NCI-H2081 (cell line): ENCODE results near the gene VILL.
"Not testable (repeated sequence)": the region's sequence is repeated elsewhere in the genome, so short reads cannot be mapped to it uniquely, and the experiment has no call there.

Source experiments
- DNase-seq, 2 experiments: peaks; one replicate each; lab custom pipeline; 2025; lab: John Stamatoyannopoulos, UW

Gene VILL

DNA sequence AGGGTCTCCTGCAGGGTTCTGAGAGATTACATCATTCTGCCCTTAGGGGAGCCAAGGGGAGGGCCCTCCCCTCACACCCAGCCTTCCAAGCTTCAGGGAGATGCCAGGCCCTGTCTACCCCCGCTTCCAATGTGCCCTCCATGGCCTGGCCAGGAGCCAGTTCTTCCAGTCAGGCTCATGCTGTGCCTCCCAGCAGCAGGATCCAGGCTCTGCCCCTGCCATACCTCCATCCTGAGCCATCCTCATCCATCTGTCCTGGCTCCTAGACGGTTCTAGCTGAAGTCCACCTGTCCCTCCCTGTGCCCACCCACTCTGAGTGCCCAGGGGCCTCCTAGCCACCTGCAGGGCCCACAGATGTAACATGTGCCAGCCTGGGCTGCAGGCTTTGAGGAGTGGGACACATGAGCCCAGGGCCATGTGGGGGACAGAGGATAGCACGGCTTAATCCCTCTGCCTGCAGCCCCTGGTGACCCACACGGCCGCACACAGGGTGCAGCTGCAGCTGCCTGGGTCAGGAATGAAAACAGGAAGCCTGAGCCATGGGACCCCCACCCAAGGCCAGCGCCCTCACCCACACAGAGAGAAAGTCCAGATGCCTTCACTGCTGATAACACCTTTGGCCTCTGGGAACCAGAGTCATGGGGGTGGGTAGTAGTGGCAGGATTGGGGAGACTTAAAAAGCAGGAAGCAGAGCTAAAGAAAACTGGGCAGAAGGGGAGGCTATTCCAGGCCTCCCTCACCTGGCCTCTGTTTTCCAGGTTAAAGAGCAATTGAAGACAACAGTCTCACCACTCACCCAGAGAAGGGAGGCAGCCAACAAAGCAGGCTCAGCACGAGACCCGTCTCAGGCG lies 27.1 kb downstream of the VILL start:
- no peak for DNase-seq

GRCh38 chr3:38018296-38019266 lies 28.0 kb downstream of the VILL start:
- DNase-seq: no peak

DNA sequence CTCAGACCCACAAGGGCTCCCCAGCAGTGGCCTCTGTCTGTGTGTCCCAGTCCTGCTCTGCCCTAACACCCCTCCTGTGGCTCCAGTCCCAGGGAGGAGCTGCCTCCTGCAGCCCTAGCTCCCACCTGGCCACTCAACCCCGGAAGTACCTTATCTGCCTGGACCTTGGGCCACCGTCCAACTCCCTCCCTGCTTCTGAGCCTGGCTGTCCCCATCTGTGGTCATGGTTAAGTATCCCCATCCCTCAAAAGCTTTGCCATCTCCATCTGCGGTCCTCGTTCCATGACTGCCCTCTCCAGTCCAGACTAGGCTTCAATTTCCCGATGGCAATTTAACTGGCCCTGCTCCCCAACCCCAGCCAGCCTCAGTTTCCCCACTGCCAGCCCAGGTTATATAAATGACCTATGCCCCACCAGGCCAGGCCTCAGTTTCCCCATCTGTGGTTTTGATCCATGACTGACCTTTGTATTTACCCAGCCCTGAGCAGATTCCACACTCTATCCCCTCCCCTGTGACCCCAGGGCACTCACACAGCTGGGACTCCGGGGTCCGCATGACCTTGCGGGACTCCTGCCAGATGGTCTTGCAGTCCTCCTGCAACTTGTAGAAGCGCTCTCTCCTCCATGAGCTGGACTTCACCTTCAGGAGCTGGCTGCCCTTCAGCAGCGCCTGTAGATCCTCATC lies 29.2 kb downstream of the VILL start:
- DNase-seq: no peak

DNA sequence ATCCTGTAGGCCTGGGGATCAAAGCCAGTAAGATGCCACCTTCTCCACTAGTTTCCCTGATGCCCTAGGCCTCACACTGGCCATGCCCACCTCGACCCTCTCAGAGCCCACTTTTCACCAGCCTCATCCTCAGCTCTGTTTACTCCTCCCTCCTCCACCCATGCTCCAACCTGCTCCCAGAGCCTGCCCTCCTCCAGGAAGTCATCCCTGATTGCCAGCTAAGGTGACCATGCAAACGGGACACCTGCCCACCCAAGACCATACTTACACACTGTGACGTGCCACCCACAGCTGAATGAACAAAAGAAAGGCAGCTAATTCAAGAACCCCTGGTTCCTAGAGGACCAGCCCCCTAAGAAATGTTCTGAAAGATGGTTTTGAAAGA lies 29.7 kb downstream of the VILL start:
- no peak for DNase-seq

- DNase-seq: no peak
These were observed 30.6 kb downstream of the VILL start for GRCh38 chr3:38021196-38021595.

DNA sequence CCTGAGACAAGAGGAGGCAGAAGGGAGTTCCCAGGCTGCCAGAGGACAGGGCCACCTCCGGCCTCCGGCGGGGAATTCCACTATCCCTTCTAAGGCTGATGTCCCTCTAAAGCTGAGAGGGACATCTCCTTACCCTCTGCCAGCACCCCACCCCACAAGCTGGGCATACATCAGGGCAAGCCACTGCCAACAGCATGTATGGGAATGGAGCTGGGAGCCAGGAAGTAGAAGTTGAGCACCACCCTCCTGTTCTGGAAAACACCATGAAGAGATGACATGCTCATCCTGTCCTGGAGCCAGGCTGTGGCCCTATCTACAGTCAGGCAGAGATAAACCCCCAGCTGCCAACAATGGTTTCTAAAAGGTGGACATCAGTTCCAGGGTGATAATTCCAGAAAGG lies 31.7 kb downstream of the VILL start:
- DNase-seq: no peak

- no peak for DNase-seq
These were observed 32.5 kb downstream of the VILL start for GRCh38 chr3:38022896-38023709.

- DNase-seq: no peak
These were observed 36.3 kb downstream of the VILL start for GRCh38 chr3:38026856-38027255.

DNA sequence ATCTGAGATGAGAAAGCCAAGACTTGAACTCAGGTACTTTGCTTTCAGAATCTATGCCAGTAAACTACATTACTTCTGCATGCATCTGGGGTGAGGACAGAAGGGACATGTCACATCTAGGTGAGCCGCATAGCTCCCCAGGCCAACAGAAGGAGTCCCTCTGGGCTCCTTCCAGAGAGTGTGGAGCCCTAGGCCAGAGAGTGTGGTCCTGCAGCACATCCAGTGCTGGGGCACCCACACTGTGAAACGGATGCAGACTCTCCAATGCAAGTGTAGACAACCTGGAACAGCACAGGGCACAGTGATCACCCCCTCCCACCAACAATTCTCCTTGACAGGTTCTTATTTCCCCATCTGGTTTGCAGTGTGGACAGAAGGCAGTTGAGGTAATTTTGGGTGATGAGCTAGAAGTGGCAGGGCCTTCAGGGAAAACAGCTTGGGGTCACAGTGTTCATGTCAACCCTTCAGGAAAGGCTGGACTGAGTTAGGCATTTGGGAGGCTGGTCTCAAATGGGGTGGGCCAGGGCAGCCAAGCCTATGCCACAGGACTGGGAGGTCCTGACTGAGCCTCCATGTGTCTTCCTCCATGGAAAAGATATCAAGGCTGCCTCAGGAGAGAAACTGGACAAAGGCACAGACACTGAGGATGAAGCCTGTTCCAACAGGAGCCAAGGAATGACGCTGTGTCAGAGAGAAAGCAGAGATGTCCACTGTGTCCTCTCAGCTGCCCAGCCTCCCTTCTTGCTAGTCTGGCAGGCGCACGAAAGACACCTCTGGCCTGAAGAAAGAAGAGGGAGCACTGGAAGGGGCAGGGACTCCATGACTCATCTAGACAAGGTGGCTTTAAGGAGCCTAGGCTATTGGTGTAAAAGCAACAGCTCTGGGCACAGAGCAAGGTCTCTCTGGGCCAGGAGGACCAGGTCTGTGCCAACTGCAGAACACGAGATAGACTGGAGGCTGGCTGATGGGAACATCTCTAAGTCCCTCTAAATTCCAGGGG lies 37.2 kb downstream of the VILL start:
- no peak for DNase-seq

- no peak for DNase-seq
These were observed 38.2 kb downstream of the VILL start for GRCh38 chr3:38028621-38029361.

GRCh38 chr3:38029400-38030125 lies 39.0 kb downstream of the VILL start, which contains the start of gene PLCD1:
PLCD1 (minus strand) TSS chr3:38029642; CDS start chr3:38029539, 103 bp downstream.
- DNase-seq: no peak

DNA sequence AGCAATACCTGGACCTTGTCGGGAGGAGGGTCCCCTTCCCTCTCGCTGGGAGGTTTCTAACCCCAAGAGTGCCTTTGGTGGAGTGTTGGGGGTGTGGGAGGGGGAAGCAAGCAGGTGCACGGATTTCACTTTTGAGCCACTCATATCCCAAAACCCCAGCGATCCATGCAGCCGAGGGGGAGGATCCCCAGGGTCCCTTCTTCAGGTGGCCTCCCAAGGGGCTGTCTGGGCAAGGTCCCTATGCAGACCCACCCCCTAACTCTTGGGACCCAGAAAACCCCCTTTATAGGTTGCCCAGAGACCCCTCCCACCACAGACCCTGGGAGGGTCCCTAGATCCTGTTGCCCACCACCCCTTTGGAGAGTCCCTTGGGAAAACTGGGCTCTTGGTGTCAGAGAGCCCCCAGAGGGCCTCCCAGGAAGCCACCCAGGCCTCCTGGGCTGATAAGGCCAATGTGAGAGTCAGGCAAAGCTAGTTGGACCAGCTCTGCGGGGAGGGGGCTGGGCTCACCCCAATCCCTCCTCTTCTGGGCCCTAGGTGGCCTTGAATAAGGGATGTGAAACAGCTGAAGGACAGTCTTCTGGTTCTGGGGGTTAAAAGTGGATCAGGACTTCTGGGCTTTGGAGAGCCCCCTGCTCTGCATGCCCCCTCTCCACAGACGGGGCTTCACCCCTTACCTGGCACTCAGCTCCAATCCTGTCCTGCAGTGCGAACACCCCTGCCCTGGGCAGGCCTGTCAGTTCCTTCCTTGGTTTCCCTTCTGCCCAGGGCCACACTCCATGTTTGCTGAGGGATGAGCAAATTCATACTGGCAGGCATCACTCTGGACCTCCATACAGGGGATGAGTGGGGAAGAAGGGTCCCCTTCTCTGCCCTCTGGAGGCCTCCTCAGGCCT lies 39.8 kb downstream of the VILL start:
- no peak for DNase-seq

DNA sequence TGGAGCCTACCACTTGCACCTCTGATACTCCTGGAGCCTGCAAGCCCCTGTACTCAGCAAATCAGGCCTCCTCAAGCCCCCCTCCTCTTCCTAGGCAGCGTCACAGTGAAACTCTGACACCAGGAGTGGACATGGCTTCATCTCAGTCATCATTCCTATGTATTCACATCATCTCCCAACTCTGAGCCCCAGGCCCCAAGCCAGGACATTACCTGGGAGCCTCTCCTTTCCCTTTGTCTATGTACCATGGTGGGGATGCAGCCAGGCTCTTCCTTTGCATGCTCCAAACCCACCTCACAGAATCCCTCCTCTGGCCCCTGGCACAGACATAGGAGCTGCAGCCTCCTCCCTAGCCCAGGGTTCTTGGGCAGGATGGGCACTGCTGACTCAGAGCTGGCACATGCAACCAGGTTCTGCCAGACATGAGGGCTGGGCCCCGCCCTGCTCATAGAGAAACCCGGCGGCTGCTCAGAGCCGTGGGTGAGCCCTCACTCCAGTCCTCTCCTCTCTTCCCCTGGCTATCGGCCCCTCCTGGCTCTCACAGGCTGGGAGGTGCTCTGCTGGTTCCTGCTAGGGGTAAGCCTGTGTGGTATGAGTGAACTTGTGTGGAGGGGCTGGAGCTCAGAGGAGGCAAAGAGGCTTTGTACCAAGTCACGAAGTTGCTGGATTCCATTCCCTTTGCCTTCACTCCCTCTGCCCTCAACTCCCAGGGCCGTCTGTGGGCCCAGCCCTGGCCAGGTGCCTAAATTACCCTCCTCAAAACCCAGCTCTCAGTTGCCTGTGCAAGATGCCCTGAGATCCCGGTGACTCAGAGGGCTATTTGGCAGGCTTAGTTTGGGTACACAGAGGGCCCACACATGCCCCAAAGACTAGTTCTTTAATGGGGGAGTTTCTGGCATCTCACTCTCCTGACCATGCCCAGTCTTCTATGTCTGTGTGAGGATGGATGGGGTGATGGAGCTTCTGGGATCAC lies 40.7 kb downstream of the VILL start:
- no peak for DNase-seq

- DNase-seq: no peak
These were observed 41.8 kb downstream of the VILL start for GRCh38 chr3:38032328-38032865.

DNA sequence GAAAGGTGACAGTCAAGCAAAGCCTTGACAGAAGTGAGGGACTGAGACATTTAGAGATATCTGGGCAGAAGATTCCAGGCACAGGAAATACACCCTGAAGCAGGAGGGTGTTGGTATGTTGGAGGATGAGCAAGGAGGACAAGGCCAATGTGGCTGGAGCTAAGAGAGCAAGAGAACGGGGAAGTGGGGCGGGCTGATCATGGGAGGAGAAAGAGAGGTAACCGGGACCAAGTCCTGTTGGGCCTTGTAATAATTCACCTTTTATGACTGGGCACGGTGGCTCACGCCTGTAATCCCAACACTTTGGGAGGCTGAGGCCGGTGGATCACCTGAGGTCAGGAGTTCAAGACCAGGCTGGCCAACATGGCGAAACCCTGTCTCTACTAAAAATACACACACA lies 43.0 kb downstream of the VILL start:
- DNase-seq: not testable (repeated sequence)

- DNase-seq: not testable (repeated sequence)
These were observed 43.7 kb downstream of the VILL start for GRCh38 chr3:38034335-38034734.
